GM19043 (cell line): Measurements from ENCODE around the gene MAD1L1.
A peak's percentile ranks its signal among the peaks of the same experiment; 100 is the strongest.
"Not testable (repeated sequence)": the region's sequence is repeated elsewhere in the genome, so short reads cannot be mapped to it uniquely, and the experiment has no call there.

Experiments
- ATAC-seq: cut with Tn5 transposase; IDR thresholded peaks from one replicate; pipeline ENCODE4 v1.9.1; 2021; ENCODE audit warnings: low read depth; ENCODE audit not compliant: unreplicated experiment

Gene MAD1L1

DNA sequence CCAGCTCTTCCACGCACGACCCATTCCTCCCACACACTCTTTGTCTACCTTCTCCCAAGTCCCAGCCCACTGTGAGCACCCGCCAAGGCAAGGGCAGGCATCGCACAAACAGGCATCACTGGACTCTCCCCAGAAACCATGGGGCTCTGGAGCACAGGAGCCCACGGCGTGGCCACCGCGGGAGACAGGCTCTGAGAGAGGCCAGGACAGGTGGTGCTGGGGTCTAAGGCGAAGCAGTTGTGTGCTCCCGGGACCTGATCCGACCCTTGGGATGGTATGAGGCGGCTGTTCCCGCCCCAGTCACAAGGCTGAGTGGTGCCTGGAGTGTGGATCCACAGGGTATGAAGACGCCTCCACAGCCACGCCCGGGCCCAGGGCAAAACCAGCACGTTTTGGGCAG is 156.9 kb downstream of the MAD1L1 start:
- no peak for ATAC-seq

DNA sequence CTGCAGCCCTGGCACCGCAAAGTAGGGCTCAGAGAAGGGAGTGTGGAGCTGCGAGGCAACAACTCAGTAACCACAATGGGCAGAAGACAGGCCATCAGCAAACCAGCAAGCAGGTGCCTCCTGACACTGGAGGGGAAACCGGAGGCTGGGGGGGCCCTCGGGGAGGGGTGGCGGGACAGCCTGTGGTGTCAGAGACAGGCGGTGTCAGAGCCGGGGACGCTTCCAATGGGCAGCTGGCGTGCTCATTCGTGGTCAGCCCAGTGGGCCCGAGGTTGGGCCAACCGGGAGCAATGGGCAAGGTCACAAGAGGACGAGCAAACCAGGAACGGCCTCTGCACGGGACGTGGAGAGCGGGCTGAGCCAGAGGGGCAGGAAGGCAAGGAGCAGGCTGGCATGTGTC is 158.1 kb downstream of the MAD1L1 start:
- no peak for ATAC-seq

DNA sequence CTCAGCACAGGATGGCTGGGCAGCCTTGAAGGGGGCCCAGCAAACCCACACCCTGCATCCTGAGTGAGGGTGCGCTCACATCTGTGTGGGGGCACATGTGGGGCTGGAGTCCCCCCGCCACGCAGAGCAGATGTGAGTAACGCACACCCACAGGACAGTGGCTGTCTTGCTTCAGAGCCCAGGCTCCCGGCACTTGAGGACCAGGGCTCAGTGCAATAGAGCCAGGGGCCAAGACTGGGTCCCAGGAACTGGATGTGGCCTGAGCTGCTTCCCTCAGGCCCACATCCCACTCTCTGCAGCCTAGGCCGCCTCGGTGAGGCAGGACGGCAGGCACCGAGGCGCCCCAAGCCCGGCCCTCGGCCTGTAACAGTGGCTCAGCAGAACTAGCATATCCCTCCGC is 159.9 kb downstream of the MAD1L1 start:
- ATAC-seq, result no peak

DNA sequence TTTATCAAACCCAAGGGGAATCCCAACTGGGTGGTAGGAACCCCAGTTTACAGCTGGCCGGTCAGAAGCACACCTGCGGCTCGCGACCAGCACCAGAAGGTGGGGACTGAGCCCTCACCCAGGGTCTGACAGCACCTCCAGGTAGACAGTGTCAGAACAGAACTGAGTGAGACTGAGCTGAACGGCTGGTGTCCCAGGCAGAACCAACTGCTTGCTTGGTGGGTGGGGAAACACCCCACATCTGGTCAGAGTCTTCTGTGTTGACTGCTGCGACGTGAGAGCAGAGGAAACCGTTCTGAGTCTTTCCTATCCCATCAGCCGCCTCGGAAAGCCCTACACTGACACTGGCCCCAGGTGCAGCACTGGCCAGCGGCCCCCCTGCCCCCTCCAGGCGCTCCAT is 160.7 kb downstream of the MAD1L1 start:
- peak; percentile 80 for ATAC-seq

DNA sequence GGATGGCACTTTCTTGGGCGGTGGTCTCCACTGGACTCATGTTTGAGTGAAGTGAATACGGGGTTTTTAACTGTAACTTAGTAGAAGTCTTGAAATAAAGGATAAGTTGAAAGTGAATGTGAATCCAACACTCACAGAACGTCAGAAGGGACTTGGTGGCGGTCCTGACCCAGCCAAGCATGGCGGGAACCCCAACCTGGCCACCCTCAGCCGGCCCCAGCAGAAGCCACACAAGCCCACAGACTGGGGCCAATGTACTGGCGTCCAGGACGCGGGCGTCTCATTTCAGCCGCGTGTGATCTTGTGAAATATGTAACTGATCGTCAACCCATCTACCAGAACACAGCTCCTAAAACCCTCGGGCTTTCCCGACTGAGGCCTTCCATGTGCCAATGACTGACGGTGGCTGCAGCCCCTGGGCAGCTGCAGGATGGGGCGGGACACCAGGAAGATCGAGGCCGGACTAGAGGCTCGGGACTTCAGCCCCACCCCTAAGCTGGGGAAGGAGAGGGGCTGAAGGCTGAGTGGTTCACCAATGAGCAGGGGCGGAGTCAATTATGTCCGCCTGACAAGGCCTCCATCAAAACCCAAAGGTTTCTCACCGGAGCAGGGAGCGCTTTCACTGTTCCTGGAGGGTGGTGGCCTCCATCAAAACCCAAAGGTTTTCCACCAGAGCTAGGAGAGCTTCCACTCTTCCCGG is 161.5 kb downstream of the MAD1L1 start:
- no peak for ATAC-seq

DNA sequence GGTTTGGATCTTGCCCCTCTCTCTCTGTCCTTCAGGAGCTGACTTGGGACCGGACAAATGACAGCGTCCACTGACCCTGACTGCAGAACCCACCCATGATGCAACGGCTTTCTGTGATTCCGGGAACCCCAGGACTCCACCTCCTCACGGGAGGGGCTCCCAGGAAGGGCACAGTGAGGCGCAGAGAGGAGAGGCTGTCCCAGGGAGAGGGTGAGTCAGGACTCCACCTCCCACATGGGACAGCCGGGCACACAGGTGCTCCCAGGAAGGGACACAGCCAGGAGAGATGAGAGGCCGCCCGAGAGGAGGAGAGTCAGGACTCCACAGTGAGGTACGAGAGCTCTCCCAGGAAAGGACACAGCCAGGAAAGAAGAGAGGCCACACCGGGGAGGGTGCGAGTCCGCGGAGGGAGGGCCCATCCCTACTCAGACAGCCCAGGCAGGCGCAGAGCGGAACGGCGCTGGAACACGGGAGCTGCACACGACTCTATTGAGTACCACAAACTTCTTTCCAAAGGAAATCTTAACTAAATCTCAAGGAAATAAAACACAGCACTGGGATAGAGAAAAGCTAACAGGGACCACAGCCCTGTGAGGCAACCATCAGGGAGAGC is 162.5 kb downstream of the MAD1L1 start:
- ATAC-seq, result no peak

DNA sequence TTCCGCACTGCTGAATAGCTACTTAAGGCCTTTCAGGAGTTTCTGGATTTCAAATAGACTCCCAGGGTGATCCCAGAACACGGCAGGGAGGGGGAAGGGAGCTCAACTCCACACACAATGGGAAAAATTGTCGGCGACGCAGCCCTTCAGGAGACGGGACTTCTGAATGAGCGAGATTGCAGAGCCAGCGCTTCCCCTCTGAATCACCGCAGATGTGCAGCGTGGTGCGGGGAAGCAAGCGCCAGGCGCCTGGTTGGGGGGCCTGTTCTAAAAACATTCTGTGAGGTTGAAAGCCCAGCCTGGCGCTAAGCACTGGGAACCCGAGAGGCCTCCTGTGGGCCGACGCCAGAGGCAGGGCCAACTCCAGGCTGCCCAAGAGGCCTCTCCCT is 163.3 kb downstream of the MAD1L1 start:
- no peak for ATAC-seq

DNA sequence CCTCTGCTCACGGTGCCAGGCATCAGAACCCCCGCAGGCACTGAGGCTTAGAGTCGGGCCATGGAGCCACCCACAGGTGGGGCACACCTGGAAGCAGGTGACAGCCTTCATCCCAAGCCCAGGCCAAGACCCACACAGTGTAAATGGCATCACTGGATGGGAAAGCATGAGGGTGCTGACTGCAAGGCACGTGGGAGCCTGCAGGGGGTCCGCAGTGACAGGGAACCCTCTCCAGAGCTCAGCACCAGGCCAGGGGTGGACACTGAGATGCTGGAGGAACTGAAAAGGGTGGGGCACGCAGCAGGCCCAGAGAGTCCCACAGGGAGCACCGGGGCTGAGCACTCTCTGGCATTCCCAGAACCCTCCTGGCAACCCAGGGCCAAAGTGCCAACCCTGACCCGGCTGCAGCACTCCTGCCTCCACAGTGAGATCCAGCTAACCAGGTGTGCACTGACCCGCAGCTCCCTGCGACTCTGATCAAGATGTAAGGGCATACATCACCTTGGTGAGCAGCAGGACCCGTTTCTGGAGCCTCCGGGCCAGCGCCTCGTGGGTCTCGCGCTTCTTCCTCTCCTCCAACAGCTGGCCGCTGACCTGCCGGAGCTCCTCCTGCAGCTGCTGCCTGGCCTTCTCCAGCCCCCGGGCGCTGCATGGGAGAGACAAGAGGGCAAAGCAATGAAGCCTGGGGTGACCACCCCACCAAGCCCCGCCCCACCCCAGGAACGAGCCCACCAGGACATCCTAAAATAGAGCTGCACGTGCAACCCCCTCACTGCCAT is 163.9 kb downstream of the MAD1L1 start:
- no peak for ATAC-seq

DNA sequence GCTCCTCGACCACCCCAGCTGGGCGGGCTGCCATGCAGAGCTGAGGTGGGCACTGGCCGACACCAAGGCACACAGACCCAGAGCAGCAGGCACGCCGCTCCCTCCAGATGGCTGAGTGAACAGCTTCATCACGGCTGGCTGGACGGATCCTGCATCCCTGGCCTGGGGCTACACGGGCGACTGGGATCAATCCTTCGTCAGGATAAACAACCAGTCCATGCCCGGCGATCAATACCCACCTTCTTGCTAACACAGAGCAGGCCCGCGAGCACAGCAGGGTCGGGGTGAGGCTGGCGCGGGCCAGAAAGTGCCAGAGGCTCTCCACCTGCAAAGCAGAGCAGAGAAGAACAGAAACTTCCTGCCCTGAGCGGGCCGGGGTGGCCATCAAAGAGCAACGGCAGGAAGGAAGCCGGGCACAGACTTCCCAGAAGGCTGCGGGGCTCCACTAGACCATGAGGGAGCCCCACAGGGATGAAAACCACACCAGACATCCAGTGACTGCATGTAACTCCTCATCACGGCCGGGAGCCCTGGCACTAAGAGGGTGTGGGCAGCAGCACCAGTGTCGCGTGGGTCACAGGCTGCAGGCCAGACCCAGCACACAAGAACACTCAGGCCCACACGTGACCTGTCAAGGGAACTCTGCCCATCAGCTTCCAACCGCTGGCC is 166.4 kb downstream of the MAD1L1 start:
- no peak for ATAC-seq

DNA sequence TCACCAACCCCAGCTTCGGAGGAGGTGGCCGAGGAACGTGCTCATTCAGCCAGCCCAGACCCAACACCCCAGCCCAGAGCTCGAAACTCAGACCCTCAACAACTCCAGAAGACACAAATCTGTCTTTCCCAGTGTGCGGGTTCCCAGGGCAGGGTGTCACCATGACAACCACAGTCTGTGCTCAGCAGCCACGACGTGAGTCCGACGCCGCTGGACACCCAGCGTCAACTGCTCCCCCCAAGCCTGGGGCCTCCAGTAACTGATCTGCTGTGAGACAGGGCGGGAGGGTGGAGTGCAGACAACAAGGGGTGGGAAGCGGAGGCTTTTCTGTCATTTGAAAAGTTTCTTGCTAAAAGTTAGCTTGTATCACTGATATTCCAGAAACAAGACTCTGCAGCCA is 167.2 kb downstream of the MAD1L1 start:
- no peak for ATAC-seq

DNA sequence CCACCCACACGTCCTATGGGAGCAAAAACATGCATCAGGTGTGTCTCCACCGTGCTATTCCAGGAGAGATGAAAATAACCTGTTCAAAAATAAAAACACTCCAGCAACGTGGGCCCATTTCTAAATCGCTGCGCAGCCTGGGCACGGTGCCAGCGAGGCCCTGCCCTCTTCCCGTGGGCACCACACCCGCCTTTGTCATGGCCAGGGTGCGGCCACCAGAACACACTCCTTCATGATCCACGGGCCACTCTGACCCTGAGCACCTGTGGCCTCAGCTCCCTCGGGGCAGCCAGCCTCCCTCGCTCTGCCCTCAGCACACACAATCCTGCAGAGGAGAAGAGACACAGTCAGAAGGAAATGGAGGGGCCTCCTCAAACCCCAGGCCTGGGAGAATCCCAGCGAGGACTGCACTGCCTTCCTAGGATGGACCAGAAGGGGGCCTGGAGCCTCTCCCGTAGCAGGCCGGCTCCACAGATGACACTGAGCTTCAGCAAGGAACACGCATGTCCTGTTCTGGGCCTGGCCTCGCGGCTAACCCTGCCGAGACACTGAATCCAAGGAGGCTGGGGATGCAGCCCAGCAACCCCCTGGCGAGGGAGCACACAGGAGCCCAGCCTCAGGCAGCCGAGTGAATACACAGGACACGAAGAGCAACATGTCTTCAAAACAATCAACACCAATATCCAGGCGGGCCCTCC is 169.0 kb downstream of the MAD1L1 start:
- no peak for ATAC-seq

DNA sequence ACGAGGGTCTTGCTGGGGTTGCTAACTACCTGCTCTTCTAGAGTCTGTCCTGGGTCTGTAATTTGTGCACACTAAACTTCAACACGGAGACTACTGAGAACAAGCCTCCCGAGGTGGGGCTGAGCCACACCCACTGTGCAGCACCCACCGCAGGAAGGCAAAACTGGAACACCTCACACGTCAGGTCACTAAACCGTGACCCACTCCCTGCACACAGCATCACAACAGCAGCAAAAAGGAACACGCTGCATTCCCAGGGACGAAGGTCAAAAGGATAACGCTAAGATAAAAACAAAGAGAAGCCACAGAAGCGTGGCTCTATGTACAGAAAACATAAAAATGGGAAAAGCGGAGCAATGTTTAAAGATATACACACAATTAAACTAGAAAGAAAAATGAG is 170.1 kb downstream of the MAD1L1 start:
- no peak for ATAC-seq

DNA sequence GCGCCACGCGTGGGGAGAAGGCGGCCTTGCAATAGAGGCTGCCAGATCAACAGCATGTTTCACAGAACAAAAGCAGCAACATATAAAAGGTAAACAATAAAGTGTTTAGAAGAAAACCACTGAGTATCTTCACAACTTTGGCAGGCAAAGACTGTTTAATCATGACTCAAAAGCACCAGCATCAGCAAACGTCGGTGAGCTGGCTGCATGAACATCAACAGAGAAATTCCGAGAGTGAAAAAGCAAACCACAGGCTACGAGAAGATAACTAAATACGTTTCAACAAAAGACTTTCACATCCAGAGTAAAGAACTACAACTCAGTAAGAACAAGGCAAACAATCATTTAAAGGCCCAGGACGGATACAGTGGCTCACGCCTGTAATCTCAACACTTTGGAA is 172.0 kb downstream of the MAD1L1 start:
- no peak for ATAC-seq

DNA sequence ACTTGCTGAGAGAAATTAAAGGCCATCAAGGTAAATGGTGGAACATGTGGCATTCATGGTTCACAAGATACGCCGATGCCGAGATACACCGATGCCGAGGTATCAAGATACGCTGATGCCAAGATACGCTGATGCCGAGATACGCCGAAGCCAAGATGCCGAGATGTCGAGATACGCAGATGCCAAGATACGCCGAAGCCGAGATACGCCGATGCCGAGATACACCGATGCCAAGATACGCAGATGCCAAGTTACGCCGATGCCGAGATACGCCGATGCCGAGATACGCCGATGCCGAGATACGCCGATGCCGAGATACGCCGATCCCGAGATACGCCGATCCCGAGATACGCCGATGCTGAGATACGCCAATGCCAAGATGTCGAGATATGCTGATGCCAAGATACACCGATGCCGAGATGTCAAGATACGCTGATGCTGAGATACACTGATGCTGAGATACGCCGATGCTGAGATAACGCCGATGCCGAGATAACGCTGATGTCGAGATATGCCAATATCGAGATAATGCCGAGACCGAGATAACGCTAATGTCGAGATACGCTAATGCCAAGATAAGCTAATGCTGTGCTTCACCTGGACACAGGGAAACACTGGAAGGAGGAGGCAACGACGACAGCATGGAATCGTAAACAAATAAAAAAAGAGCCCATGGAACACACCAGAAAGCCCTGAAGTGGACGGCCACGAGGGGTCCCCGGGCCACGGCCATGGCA is 172.6 kb downstream of the MAD1L1 start:
- ATAC-seq, result no peak

DNA sequence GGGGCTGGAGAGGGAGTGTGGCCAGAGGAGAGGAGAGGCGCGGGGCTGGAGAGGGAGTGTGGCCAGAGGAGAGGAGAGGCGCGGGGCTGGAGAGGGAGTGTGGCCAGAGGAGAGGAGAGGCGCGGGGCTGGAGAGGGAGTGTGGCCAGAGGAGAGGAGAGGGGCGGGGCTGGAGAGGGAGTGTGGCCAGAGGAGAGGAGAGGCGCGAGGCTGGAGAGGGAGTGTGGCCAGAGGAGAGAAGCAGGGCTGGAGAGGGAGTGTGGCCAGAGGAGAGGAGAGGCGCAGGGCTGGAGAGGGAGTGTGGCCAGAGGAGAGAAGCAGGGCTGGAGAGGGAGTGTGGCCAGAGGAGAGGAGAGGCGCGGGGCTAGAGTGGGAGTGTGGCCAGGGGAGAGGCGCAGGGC is 174.5 kb downstream of the MAD1L1 start:
- not testable (repeated sequence) for ATAC-seq

DNA sequence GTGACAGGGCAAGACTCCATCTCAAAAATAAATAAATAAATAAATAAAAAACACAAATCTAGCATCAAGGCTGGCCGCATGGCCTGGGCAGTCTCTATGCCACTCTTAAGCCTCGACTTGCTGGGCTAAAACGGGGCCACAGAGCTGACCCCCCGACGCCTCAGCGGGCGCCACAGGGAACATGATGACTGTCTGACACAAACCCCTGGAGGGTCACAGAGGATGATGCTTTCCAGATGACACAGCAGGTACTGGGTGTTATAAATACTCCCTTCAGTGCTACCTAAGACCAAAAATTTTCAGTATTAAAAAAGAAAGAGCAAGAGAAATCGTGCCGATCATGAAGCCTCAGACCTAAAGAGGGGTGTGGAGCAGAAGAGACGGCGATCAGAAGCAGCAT is 176.8 kb downstream of the MAD1L1 start:
- ATAC-seq, result no peak

DNA sequence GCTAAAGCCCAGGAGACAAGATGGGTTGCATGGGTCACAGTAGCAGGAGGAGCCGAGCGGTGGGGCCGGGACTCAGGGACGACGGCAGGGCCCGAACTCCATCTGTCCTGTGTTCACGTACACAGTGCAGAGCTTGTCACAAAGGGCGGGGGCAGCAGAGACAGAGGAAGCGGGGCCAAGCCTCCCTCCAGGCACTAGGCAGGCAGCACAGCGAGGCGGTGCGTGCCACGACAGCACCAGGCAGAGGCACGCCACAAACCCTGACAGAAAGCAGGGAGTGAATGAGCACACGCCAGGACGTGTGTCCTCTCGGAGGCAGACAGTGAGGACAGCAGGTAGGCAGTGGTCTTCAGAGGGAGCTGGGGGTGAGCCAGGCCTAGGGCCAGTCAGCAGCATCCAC is 177.8 kb downstream of the MAD1L1 start:
- no peak for ATAC-seq

DNA sequence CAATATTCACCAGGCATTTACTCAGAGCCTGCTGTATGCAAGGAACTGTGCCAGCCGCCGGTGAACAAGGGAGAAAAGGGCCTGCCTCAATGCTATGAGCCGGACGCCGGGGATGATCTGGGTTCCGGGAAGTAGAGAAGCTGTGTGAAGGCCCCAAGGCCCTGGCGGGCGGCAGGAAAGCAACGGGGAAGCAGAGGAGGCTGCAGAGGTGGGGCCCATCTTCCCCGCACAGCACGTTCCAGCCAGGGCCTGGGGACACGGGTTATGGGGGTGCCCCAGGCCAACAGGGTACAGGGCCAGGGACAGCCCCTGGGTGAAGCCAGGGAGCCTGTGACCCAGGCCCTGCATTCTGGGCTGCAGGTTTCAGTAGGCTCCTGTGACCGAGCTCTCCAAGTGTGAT is 179.3 kb downstream of the MAD1L1 start:
- no peak for ATAC-seq

DNA sequence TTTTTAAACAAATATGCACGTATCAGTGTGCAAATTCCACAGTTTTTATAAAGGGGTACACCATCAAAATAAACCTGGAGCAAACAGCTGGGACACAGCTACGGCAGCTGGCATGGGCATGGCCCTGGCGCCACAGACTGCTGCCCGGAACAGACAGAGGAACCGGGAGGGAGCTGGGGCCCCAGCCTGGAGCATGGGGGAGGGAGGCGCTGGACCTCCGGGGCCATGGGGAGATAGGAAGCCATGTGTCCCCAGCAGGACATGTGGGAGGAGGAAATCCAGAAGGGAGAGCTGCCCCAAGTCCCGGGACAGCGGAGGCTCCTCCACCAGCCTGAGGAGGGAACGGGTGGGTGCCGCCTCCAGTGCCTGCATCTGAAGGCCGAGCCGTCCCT is 180.1 kb downstream of the MAD1L1 start:
- ATAC-seq, result no peak
